K562 (cell line): Measurements from ENCODE around the gene CD44. TPM values are rescaled to one million over a fixed set of nuclear protein-coding genes. Genes with fewer than 3 reads are reported as not detected.

Source experiments
- ATAC-seq: fragments of 200-7000 bp; cut with Tn5 transposase; 3 replicates; pipeline ENCODE4 v1.9.1; 2020; ENCODE audit warnings: moderate library complexity
- BruUV-seq: library from RNA; stranded (reverse); fragments of 400-500 nt; replicated peaks from 2 replicates; lab custom pipeline; 2021; lab: Mats Ljungman, UMichigan
- CTCF ChIA-PET: fragments of 300-600 bp; formaldehyde crosslinking; extraction: SDS; loops from one replicate; lab custom pipeline; 2021; ENCODE audit warnings: low intra/inter-chr PET ratio; lab: Yijun Ruan, JAX
- POLR2A ChIA-PET: fragments of 300-600, 350-650 bp; sonication (Branson Sonifier 250); formaldehyde crosslinking; extraction: SDS; loops from one replicate; lab custom pipeline; 2021; ENCODE audit warnings: antibody characterized with exemption, inconsistent platforms; lab: Yijun Ruan, JAX
- DNase-seq, 4 experiments: peaks; one replicate each; pipeline versions ENCODE4 v3.0.0 to v3.0.0-alpha.2; 2011 to 2018; ENCODE audit warnings: low spot score in 3 of 4, mixed read lengths in 3 of 4; ENCODE audit errors: extremely low read depth in 1 of 4
- FAIRE-seq: peaks from 2 replicates; lab custom pipeline; 2011; peaks lifted over from hg19 to GRCh38; lab: Jason Lieb, UNC
- H2AFZ ChIP-seq: 2 replicates; pipeline ENCODE4 v1.6.0; 2011; ENCODE audit warnings: low read depth, low read length, control low read depth, inconsistent platforms
- H3K27ac ChIP-seq: fragments of 200-600 bp; 3 replicates; pipeline ENCODE4 v1.8.0; 2011; ENCODE audit warnings: low read depth, mild to moderate bottlenecking, control low read depth, inconsistent platforms, low read length, moderate library complexity, mixed read lengths; ENCODE audit errors: extremely low read depth
- H3K27me3 ChIP-seq, 2 experiments: fragments of 300-600 bp in 1 of 2; 2 replicates in 1 of 2; 3 replicates in 1 of 2; pipeline versions ENCODE4 v1.6.0 to v1.8.0; 2011; ENCODE audit warnings: inconsistent platforms in 2 of 2, low read length in 2 of 2, mild to moderate bottlenecking in 1 of 2, mixed read lengths in 1 of 2, moderate library complexity in 1 of 2; ENCODE audit not compliant: control insufficient read depth in 2 of 2, insufficient read depth in 2 of 2
- H3K36me3 ChIP-seq: fragments of 300-600 bp; 3 replicates; pipeline ENCODE4 v1.8.0; 2011; ENCODE audit warnings: mild to moderate bottlenecking, low read length, inconsistent platforms; ENCODE audit not compliant: control insufficient read depth, insufficient read depth
- H3K4me1 ChIP-seq, 2 experiments: fragments of 200-600 bp in 1 of 2; replicated peaks in 1 of 2; 2 replicates in 1 of 2; 3 replicates in 1 of 2; pipeline versions ENCODE4 v1.5.1 to v1.8.0; 2011; ENCODE audit warnings: inconsistent platforms in 2 of 2, low read length in 2 of 2, mild to moderate bottlenecking in 1 of 2, mixed read lengths in 1 of 2, moderate library complexity in 1 of 2; ENCODE audit not compliant: control insufficient read depth in 2 of 2, insufficient read depth in 2 of 2
- H3K4me2 ChIP-seq: 2 replicates; pipeline ENCODE4 v1.6.1; 2011; ENCODE audit warnings: low read length, control low read depth, inconsistent platforms, mixed read lengths; ENCODE audit not compliant: insufficient read depth
- H3K4me3 ChIP-seq: fragments of 200-600 bp; sonication (generic), shearing (Covaris generic); 2 replicates; pipeline ENCODE4 v1.5.1; 2016; ENCODE audit warnings: control low read depth, inconsistent platforms
- H3K79me2 ChIP-seq: fragments of 200-600 bp; 3 replicates; pipeline ENCODE4 v1.8.0; 2011; ENCODE audit warnings: low read length, inconsistent platforms; ENCODE audit not compliant: control insufficient read depth, insufficient read depth
- H3K9ac ChIP-seq, 2 experiments: 2 replicates each; pipeline versions ENCODE4 v1.6.0 to v1.6.1; 2011; ENCODE audit warnings: low read depth in 2 of 2, low read length in 2 of 2, control low read depth in 1 of 2, inconsistent platforms in 1 of 2, mild to moderate bottlenecking in 1 of 2, mixed read lengths in 1 of 2; ENCODE audit not compliant: insufficient read depth in 1 of 2
- H3K9me1 ChIP-seq: one replicate; pipeline ENCODE4 v1.6.0; 2011; ENCODE audit warnings: inconsistent platforms, mild to moderate bottlenecking, low read length, moderate library complexity; ENCODE audit not compliant: control insufficient read depth, insufficient read depth
- H3K9me3 ChIP-seq: replicated peaks from 2 replicates; pipeline ENCODE4 v1.5.1; 2011; ENCODE audit warnings: low read depth, low read length, inconsistent platforms; ENCODE audit not compliant: control insufficient read depth, insufficient read depth
- H4K20me1 ChIP-seq: replicated peaks from 2 replicates; pipeline ENCODE4 v1.6.1; 2011; ENCODE audit warnings: low read length, inconsistent platforms, mixed read lengths; ENCODE audit not compliant: control insufficient read depth, insufficient read depth
- BCLAF1 ChIP-seq, 2 experiments: fragments of 450-650 bp in 1 of 2; IDR thresholded peaks; 2 replicates each; pipeline ENCODE4 v1.6.1; 2011 to 2017; ENCODE audit warnings: low read depth in 2 of 2, antibody characterized with exemption in 1 of 2, borderline replicate concordance in 1 of 2, low read length in 1 of 2, mild to moderate bottlenecking in 1 of 2, mixed read lengths in 1 of 2; ENCODE audit not compliant: control insufficient read depth in 1 of 2
- EWSR1 ChIP-seq: fragments of 450-650 bp; IDR thresholded peaks from 2 replicates; pipeline ENCODE4 v1.6.1; 2018; ENCODE audit warnings: borderline replicate concordance, mild to moderate bottlenecking, low read depth, moderate library complexity; ENCODE audit not compliant: partially characterized antibody
- HNRNPLL ChIP-seq: fragments of 200-400 bp; formaldehyde crosslinking; IDR thresholded peaks from 2 replicates; pipeline ENCODE4 v1.6.1; 2017; ENCODE audit warnings: low read length, low read depth, mild to moderate bottlenecking; ENCODE audit not compliant: poor library complexity, severe bottlenecking
- ILF3 ChIP-seq: fragments of 450-650 bp; IDR thresholded peaks from 2 replicates; pipeline ENCODE4 v1.6.1; 2018; ENCODE audit warnings: antibody characterized with exemption, mild to moderate bottlenecking, moderate library complexity, borderline replicate concordance
- KDM5B ChIP-seq: fragments of 200-600 bp; sonication (generic); IDR thresholded peaks from 2 replicates; pipeline ENCODE4 v1.6.1; 2012; ENCODE audit warnings: low read depth, mild to moderate bottlenecking, moderate library complexity, low read length, control low read depth, inconsistent platforms; ENCODE audit not compliant: insufficient replicate concordance
- PHF20 ChIP-seq: fragments of 450-650 bp; IDR thresholded peaks from 2 replicates; pipeline ENCODE4 v1.6.1; 2018; ENCODE audit not compliant: partially characterized antibody
- PKNOX1 ChIP-seq: fragments of 450-650 bp; IDR thresholded peaks from 2 replicates; pipeline ENCODE4 v1.6.1; 2016
- PTTG1 ChIP-seq: fragments of 450-650 bp; IDR thresholded peaks from 2 replicates; pipeline ENCODE4 v1.6.1; 2016; ENCODE audit warnings: low read depth, mild to moderate bottlenecking, missing genetic modification characterization, missing compliant biosample characterization
- TAF9B ChIP-seq: fragments of 450-650 bp; IDR thresholded peaks from 2 replicates; pipeline ENCODE4 v1.6.1; 2018; ENCODE audit warnings: mild to moderate bottlenecking; ENCODE audit not compliant: partially characterized antibody
- TRIM24 ChIP-seq, 2 experiments: fragments of 450-650 bp; IDR thresholded peaks; 2 replicates each; pipeline ENCODE4 v1.6.1; 2016
- ZNF133 ChIP-seq: fragments of 250-450 bp; sonication (Bioruptor Pico); IDR thresholded peaks from 2 replicates; pipeline ENCODE4 v1.4.0; 2020; ENCODE audit warnings: mild to moderate bottlenecking
- ZNF311 ChIP-seq: fragments of 250-450 bp; sonication (Bioruptor Pico); IDR thresholded peaks from 2 replicates; pipeline ENCODE4 v1.4.0; 2020; ENCODE audit warnings: mild to moderate bottlenecking, moderate library complexity
- ZNF347 ChIP-seq: fragments of 450-650 bp; formaldehyde crosslinking; IDR thresholded peaks from 2 replicates; pipeline ENCODE4 v1.4.0; 2020; ENCODE audit warnings: low read depth, mild to moderate bottlenecking, moderate library complexity
- ZNF75A ChIP-seq: fragments of 450-650 bp; formaldehyde crosslinking; IDR thresholded peaks from 2 replicates; pipeline ENCODE4 v1.4.0; 2020; ENCODE audit warnings: mild to moderate bottlenecking
- ZSCAN32 ChIP-seq: fragments of 450-650 bp; formaldehyde crosslinking; IDR thresholded peaks from 2 replicates; pipeline ENCODE4 v1.4.0; 2020; ENCODE audit warnings: mild to moderate bottlenecking, moderate library complexity
- WGBS: fragments of 100-300 bp; shearing (Covaris generic); methylation state at CpG from one replicate; pipeline ENCODE4 v1.1.6; 2016; ENCODE audit warnings: low coverage, mixed read lengths; ENCODE audit not compliant: insufficient coverage; ENCODE audit errors: missing lambda C conversion rate; 5-methylcytosine and 5-hydroxymethylcytosine counted together
- in situ Hi-C: fragments of 300-500 bp; cut with MboI; formaldehyde crosslinking; loops from 4 replicates; pipeline ENCODE4 v1.15.0; 2018; ENCODE audit warnings: inconsistent platforms, mixed read lengths
- intact Hi-C: fragments of 100-400 bp; cut with micrococcal nuclease; formaldehyde crosslinking; loops from 2 replicates; pipeline ENCODE4 v1.14.2; 2022
- polyA plus RNA-seq, 8 experiments: library from polyadenylated mRNA; depleted of rRNA in 4 of 8; stranded (reverse) in 5 of 8; unstranded in 3 of 8; fragments of >200 nt; fragmentation: Nextera tagmentation in 2 of 8; fragmentation: Illumina TruSeq in 1 of 8; extraction: Ambion mirVana in 2 of 8; extraction: Trizol in 1 of 8; gene quantifications; 2 replicates each; pipeline versions ENCODE4 v1.2.1 to v1.2.3, GENCODE V29; 2011 to 2014; ENCODE audit warnings: inconsistent platforms in 1 of 8, missing spikeins in 1 of 8
- total RNA-seq, 7 experiments: library from RNA; depleted of rRNA in 6 of 7; stranded (reverse); fragments of >200 nt in 6 of 7; fragmentation: Illumina TruSeq in 2 of 7; extraction: Trizol in 2 of 7; gene quantifications; 2 replicates each; pipeline versions ENCODE4 v1.2.1 to v1.2.3, GENCODE V29; 2011 to 2021; ENCODE audit warnings: low replicate concordance in 1 of 7

CD44 gene
- total and polyA plus RNA-seq, 9 of the 15 experiments (the other 6 are each of a cell fraction or from before 2014, with no cell fraction given), result 1.2 to 13.9 (median 3.0) TPM

GRCh38 chr11:35177370-35177769 lies 38.4 kb downstream of the CD44 start (continued):
- TF ChIP-seq PTTG1 (no peak), TAF9B (no peak)

GRCh38 chr11:35178067-35178805 lies 39.3 kb downstream of the CD44 start:
- ATAC-seq, result no peak
- ChIA-PET POLR2A (interaction anchor here (1.7 kb wide), 1 partner anchor 10 kb away, joined by 6 read pairs; no protein-coding TSS in a partner anchor), CTCF (no interaction called here)
- FAIRE-seq, result no peak
- BruUV-seq, result no TSS peak
- no peaks in the 10 kb centered on the region for H3K9me1 ChIP-seq
- no peak for DNase-seq
- no peak overlapping the region for H3K27ac ChIP-seq
- H2AFZ ChIP-seq, result no peak overlapping the region
- H3K27me3 ChIP-seq, result peaks cover 2 to 7% of the 10 kb centered on the region in 2 experiments; a peak in 3 of 5 replicates
- H3K4me2 ChIP-seq, result no peak overlapping the region
- in situ Hi-C loops, result no loop called here
- 5% methylated on average over 3 of the region's 3 CpGs for WGBS
- no peak overlapping the region for H3K9ac ChIP-seq
- H3K4me3 ChIP-seq, result no peak overlapping the region
- no peaks in the 10 kb centered on the region for H4K20me1 ChIP-seq
- no peaks in the 10 kb centered on the region for H3K4me1 ChIP-seq
- no peaks in the 10 kb centered on the region for H3K9me3 ChIP-seq
- intact Hi-C loops, result no loop called here
- H3K36me3 ChIP-seq, result no peaks in the 10 kb centered on the region
- no peaks in the 10 kb centered on the region for H3K79me2 ChIP-seq
- TF ChIP-seq HNRNPLL, result no peak
- TF ChIP-seq ILF3, result no peak
- TF ChIP-seq ZNF133 (CRISPR knock-in tag), result no peak
- TF ChIP-seq KDM5B, result no peak
- no peak for TF ChIP-seq PHF20
- TF ChIP-seq ZNF347 (CRISPR knock-in tag), result no peak
- TF ChIP-seq ZNF311 (CRISPR knock-in tag), result no peak
- TF ChIP-seq ZSCAN32 (CRISPR knock-in tag), result no peak
- TF ChIP-seq ZNF75A, result no peak
- TF ChIP-seq PKNOX1, result no peak
- TF ChIP-seq BCLAF1 (IDR thresholded peaks at IDR 0.05; ENCODE audit: borderline replicate concordance in 1 of 2, control insufficient read depth in 1 of 2, low read depth in 2 of 2, low read length in 1 of 2), result no peak
- TF ChIP-seq EWSR1, result no peak
- TF ChIP-seq TRIM24 (IDR thresholded peaks at IDR 0.05), result no peak
